Testis (tissue), 3 donors: Measurements from ENCODE around the gene KLHL25. TPM values are rescaled to one million over a fixed set of nuclear protein-coding genes. Genes with fewer than 3 reads are reported as not detected.

Experiments
- DNase-seq: peaks from one replicate; pipeline ENCODE4 v3.0.0-alpha.2; 2019
- H3K27ac ChIP-seq, 2 donors: fragments of 200-600 bp; sonication (generic); one replicate each; pipeline ENCODE4 v1.5.1; 2019
- H3K27me3 ChIP-seq: fragments of 200-600 bp; sonication (generic); one replicate; pipeline ENCODE4 v1.5.1; 2019
- H3K36me3 ChIP-seq: fragments of 200-600 bp; sonication (generic); one replicate; pipeline ENCODE4 v1.5.1; 2017; ENCODE audit warnings: low read depth; ENCODE audit errors: missing control alignments
- H3K4me1 ChIP-seq: fragments of 200-600 bp; sonication (generic); one replicate; pipeline ENCODE4 v1.5.1; 2019
- H3K4me3 ChIP-seq, 2 donors: fragments of 200-600 bp; sonication (generic); one replicate each; pipeline ENCODE4 v1.5.1; 2017 to 2019
- H3K9me3 ChIP-seq: fragments of 200-600 bp; sonication (generic); one replicate; pipeline ENCODE4 v1.5.1; 2017
- POLR2A ChIP-seq: fragments of 450-650 bp; IDR thresholded peaks from one replicate; pipeline ENCODE4 v1.6.1; 2017; ENCODE audit warnings: antibody characterized with exemption, mild to moderate bottlenecking, moderate library complexity
- WGBS, 2 donors: methylation state at CpG; one replicate each; pipeline ENCODE4 v1.1.5; 2018; 5-methylcytosine and 5-hydroxymethylcytosine counted together
- intact Hi-C: fragments of 100-400 bp; cut with DNase I; formaldehyde crosslinking; loops from one replicate; pipeline ENCODE4 v1.15.1; 2023; ENCODE audit warnings: low total_unique reads
- polyA plus RNA-seq: library from polyadenylated mRNA; stranded (reverse); fragments of 350-450 nt; fragmentation: Illumina TruSeq; extraction: RNeasy Lipid Tissue Mini Kit (QIAGEN cat#74804); gene quantifications from one replicate; pipeline ENCODE4 v1.2.3, GENCODE V29; 2014; ENCODE audit warnings: low read depth, low replicate concordance; ENCODE audit not compliant: insufficient read depth
- total RNA-seq, 2 donors: library from RNA; depleted of rRNA; stranded (reverse); fragments of >200 nt; gene quantifications; one replicate each; pipeline ENCODE4 v1.2.3, GENCODE V29; 2016
- TF ChIP-seq, protein P1 (sequence below), 3 experiments: fragments of 450-650 bp in 2 of 3; fragments of 200-600 bp in 1 of 3; sonication (generic) in 1 of 3; IDR thresholded peaks; one replicate each; pipeline ENCODE4 v1.5.1; 2016 to 2019; ENCODE audit warnings: antibody characterized with exemption in 3 of 3, mild to moderate bottlenecking in 2 of 3, moderate library complexity in 1 of 3

Gene KLHL25
- total and polyA plus RNA-seq, 3 donors from 2014 or later: 19.6 to 50.1 (median 42.6) TPM

DNA sequence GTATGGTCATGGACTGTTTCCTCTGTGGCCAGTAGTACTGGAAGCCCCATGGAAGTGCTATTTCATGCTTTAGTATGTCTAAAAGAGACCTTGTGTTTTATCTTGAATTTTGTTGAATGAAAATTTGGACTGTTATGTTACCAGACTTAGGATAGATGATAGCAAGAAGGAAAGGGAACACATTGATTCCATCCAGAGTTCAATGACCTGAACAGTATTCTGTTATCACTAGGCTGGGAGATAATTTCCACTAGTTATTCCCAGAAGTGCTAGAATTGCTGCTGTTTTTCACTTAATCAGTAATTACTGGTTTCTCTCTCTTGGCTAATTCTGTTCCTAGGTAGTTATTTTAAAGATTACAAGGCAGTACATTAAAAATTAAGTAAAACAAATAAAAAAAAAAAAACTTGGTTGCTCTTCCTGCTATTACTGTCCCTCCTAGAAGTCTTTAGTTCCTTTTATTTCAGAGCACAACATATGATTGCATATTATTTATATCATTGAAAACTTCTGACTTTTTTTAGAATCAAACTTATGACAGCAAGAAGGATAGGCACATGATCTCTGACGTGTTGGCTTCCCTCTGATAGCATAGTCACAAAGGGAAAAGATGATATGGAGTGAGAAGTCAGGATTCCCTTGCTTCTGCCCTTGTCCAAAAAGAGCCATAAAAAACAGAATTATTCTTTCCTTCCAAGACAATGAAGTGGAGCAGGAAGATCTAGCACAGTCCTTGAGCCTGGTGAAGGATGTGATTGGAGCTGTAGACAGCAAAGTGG, 72.2 kb downstream of the KLHL25 start:
- Histone ChIP-seq H3K9me3 (no peaks in the 10 kb centered on the region), H3K27ac (peak overlapping the region; percentile 12 to 32), H3K4me3 (no peak overlapping the region), H3K27me3 (no peaks in the 10 kb centered on the region), H3K4me1 (peaks cover 33% of the 10 kb centered on the region), H3K36me3 (no peaks in the 10 kb centered on the region)
- 42 to 55% methylated on average over 1 of the region's 1 CpG for WGBS, 2 donors
- TF ChIP-seq POLR2A: no peak
- TF ChIP-seq, protein P1, sequence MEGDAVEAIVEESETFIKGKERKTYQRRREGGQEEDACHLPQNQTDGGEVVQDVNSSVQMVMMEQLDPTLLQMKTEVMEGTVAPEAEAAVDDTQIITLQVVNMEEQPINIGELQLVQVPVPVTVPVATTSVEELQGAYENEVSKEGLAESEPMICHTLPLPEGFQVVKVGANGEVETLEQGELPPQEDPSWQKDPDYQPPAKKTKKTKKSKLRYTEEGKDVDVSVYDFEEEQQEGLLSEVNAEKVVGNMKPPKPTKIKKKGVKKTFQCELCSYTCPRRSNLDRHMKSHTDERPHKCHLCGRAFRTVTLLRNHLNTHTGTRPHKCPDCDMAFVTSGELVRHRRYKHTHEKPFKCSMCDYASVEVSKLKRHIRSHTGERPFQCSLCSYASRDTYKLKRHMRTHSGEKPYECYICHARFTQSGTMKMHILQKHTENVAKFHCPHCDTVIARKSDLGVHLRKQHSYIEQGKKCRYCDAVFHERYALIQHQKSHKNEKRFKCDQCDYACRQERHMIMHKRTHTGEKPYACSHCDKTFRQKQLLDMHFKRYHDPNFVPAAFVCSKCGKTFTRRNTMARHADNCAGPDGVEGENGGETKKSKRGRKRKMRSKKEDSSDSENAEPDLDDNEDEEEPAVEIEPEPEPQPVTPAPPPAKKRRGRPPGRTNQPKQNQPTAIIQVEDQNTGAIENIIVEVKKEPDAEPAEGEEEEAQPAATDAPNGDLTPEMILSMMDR (IDR thresholded peaks at IDR 0.05): no peak
- intact Hi-C loops: no loop called here
- DNase-seq: no peak

DNA sequence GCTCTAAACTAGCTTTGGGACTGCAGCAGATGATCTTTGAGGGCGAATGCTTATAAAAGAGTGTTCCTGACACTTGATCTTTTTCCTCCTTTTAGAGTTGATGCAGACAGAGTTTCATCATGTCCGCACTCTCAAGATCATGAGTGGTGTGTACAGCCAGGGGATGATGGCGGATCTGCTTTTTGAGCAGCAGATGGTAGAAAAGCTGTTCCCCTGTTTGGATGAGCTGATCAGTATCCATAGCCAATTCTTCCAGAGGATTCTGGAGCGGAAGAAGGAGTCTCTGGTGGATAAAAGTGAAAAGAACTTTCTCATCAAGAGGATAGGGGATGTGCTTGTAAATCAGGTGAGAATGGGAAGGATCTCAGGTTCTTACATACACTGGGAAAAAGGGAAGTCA, 75.7 kb downstream of the KLHL25 start:
- intact Hi-C loops: no loop called here
- DNase-seq: no peak

DNA sequence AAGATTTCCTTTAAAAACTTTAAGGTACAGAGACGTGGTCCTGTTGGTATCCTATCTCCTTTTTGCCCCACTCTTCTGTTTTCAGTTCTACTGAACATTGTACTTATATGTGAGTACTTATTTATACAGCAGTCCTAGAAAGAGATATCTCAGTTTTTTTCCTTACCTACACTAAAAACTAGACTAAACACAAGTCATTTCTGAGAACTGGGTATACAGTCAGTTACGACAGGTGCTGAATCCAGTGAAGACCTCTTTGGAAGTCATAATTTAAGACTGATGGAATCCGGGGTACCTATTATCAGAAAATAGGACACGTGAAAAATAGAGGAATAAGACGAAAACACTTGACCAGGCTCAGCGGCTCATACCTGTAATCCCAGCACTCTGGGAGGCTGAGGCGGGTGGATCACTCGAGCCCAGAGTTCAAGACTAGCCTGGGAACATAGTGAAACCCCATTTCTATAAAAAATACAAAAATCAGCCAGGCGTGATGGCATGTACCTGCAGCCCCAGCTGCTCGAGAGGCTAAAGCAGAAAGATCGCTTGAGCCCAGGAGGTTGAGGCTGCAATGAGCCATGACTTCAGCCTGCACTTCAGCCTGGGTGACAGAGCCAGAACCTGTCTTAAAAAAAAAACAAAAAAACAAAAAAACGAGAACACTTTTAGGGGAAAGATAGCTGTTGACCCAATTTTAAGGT, 76.3 kb downstream of the KLHL25 start:
- DNase-seq: no peak
- Histone ChIP-seq H3K4me1 (peaks cover 16% of the 10 kb centered on the region), H3K4me3 (no peak overlapping the region), H3K9me3 (no peaks in the 10 kb centered on the region), H3K27ac (no peak overlapping the region), H3K36me3 (no peaks in the 10 kb centered on the region), H3K27me3 (no peaks in the 10 kb centered on the region)
- 84 to 85% methylated on average over 12 of the region's 12 CpGs for WGBS, 2 donors
- intact Hi-C loops: no loop called here
- no peak for TF ChIP-seq POLR2A
- TF ChIP-seq, protein P1 (IDR thresholded peaks at IDR 0.05): no peak

More for the DNA sequence above, 75.7 kb downstream of the KLHL25 start:
- no peak for TF ChIP-seq POLR2A
- TF ChIP-seq, protein P1 (IDR thresholded peaks at IDR 0.05): no peak
- no peaks in the 10 kb centered on the region for H3K36me3 ChIP-seq
- no peaks in the 10 kb centered on the region for H3K27me3 ChIP-seq
- 91 to 98% methylated on average over 4 of the region's 4 CpGs for WGBS, 2 donors
- H3K4me3 ChIP-seq: no peak overlapping the region
- no peak overlapping the region for H3K27ac ChIP-seq
- peaks cover 18% of the 10 kb centered on the region for H3K4me1 ChIP-seq
- H3K9me3 ChIP-seq: no peaks in the 10 kb centered on the region

DNA sequence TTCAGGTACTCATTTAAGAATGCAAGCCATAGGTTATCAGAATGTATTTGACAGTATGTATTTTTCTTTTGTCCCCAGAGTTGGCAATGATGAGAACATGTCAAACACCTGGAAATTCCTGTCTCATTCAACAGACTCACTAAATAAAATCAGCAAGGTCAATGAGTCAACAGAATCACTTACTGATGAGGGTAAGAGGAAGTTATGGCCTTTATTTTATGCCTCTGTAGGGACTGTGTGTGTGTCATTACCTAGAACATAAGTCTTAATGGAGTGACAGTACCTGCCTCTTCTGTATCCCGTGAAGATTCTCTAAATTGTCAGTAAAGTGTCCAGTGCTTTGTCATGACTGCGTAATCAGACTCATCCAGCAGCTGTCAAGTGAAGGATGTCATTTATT, 77.5 kb downstream of the KLHL25 start:
- TF ChIP-seq, protein P1 (IDR thresholded peaks at IDR 0.05): no peak
- no peak for TF ChIP-seq POLR2A
- no peak overlapping the region for H3K4me3 ChIP-seq
- no peaks in the 10 kb centered on the region for H3K9me3 ChIP-seq
- peaks cover 7% of the 10 kb centered on the region for H3K4me1 ChIP-seq
- intact Hi-C loops: no loop called here
- WGBS, 2 donors: 85 to 96% methylated on average over 2 of the region's 2 CpGs
- no peaks in the 10 kb centered on the region for H3K36me3 ChIP-seq
- no peaks in the 10 kb centered on the region for H3K27me3 ChIP-seq
- DNase-seq: no peak
- no peak overlapping the region for H3K27ac ChIP-seq
